HL-60 (cell line): ENCODE data around the gene CDCA4.

Experiments
- CTCF ChIP-seq: IDR thresholded peaks from one replicate; pipeline ENCODE4 v1.5.1; 2011; ENCODE audit warnings: low read length, control low read depth, inconsistent platforms; ENCODE audit not compliant: insufficient read depth
- REST ChIP-seq: IDR thresholded peaks from 2 replicates; pipeline ENCODE4 v1.6.1; 2012; ENCODE audit warnings: low read depth; ENCODE audit not compliant: insufficient replicate concordance

- TF ChIP-seq CTCF = no peak
- no peak for TF ChIP-seq REST
Observed at GRCh38 chr14:104970231-104971068, 50.4 kb downstream of the CDCA4 start.
